ENCODE measurements around the gene IDUA.

IDUA gene

DNA sequence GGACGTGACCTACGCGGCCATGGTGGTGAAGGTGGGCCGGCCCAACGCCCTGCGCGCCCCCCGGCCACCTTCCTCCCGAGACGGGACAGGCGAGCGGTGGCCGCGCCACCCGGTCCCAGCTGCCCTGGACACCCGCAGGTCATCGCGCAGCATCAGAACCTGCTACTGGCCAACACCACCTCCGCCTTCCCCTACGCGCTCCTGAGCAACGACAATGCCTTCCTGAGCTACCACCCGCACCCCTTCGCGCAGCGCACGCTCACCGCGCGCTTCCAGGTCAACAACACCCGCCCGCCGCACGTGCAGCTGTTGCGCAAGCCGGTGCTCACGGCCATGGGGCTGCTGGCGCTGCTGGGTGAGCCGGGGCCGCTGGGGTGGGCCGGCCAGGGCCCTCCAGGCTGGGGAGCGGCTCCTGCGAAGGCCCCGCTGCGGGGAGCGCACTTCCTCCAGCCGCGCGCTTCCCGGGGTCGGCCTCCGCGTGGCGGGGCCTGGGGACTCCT lies 15.3 kb downstream of the IDUA start:
- in situ Hi-C loops (cut with MboI; ENCODE audit: low sequenced_read_pairs): no loop called here
- no peak for DNase-seq (ENCODE audit: low spot score in 2 of 2)
- Histone ChIP-seq H3K9me3 (0 out of 2 replicates have a peak, but pooled peaks cover 4% of the 10 kb centered on the region), H3K4me1 (no peaks in the 10 kb centered on the region), H3K4me3 (no peak overlapping the region), H3K36me3 (replicated peaks) (no peaks in the 10 kb centered on the region), H3K27me3 (ENCODE audit: low read depth) (peaks cover 31% of the 10 kb centered on the region)

- Histone ChIP-seq H3K27me3 (ENCODE audit: low read depth) (peaks cover 27% of the 10 kb centered on the region), H3K4me1 (no peaks in the 10 kb centered on the region), H3K9me3 (0 out of 2 replicates have a peak, but pooled peaks cover 4% of the 10 kb centered on the region), H3K4me3 (no peak overlapping the region), H3K36me3 (replicated peaks) (no peaks in the 10 kb centered on the region)
- no peak for DNase-seq (ENCODE audit: low spot score in 2 of 2)
- in situ Hi-C loops (cut with MboI; ENCODE audit: low sequenced_read_pairs): no loop called here
Measured at GRCh38 chr4:1002631-1003251, 15.9 kb downstream of the IDUA start.

DNA sequence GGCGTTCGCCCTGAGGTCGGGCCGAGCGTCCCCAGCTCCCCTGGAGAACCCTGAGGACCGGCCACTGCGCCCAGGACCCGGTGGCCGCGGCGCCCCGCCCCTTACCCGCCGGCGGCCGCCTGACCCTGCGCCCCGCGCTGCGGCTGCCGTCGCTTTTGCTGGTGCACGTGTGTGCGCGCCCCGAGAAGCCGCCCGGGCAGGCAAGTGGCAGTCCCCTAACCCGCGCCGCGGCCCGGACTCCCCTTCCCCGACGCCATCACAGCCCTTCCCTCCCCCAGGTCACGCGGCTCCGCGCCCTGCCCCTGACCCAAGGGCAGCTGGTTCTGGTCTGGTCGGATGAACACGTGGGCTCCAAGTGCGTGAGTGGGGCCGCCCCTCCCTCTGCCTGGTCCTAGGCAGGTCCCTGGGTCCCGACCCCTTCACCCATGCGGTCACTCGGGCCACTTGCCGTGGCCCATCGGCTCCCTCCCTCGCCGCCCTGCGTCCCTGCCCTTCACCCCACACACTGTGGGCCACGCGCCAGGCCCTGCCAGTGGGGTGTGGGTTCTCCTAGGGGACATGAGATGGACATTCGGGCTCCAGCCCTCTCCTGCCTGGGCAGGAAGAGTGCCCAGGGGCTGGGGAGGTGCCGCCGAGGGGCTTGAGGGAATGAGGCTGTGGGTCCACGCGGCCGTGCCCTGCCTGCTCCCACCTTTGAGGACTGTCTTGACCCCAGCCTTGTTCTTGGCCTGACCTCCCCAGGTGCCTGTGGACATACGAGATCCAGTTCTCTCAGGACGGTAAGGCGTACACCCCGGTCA lies 16.6 kb downstream of the IDUA start:
- Histone ChIP-seq H3K4me3 (no peak overlapping the region), H3K36me3 (replicated peaks) (no peaks in the 10 kb centered on the region), H3K4me1 (no peaks in the 10 kb centered on the region), H3K9me3 (0 out of 2 replicates have a peak, but pooled peaks cover 4% of the 10 kb centered on the region), H3K27me3 (ENCODE audit: low read depth) (peaks cover 22% of the 10 kb centered on the region)
- in situ Hi-C loops (cut with MboI; ENCODE audit: low sequenced_read_pairs): no loop called here
- DNase-seq (ENCODE audit: low spot score in 2 of 2): no peak

DNA sequence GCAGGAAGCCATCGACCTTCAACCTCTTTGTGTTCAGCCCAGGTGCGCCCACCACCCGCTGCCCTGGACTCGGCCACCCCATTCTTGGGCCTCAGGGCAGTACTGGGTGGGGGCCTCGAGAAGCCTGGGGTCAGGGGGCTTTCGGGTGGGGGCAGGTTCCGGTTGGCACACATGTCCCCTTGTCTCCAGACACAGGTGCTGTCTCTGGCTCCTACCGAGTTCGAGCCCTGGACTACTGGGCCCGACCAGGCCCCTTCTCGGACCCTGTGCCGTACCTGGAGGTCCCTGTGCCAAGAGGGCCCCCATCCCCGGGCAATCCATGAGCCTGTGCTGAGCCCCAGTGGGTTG lies 17.2 kb downstream of the IDUA start:
- H3K36me3 ChIP-seq (replicated peaks): no peaks in the 10 kb centered on the region

DNA sequence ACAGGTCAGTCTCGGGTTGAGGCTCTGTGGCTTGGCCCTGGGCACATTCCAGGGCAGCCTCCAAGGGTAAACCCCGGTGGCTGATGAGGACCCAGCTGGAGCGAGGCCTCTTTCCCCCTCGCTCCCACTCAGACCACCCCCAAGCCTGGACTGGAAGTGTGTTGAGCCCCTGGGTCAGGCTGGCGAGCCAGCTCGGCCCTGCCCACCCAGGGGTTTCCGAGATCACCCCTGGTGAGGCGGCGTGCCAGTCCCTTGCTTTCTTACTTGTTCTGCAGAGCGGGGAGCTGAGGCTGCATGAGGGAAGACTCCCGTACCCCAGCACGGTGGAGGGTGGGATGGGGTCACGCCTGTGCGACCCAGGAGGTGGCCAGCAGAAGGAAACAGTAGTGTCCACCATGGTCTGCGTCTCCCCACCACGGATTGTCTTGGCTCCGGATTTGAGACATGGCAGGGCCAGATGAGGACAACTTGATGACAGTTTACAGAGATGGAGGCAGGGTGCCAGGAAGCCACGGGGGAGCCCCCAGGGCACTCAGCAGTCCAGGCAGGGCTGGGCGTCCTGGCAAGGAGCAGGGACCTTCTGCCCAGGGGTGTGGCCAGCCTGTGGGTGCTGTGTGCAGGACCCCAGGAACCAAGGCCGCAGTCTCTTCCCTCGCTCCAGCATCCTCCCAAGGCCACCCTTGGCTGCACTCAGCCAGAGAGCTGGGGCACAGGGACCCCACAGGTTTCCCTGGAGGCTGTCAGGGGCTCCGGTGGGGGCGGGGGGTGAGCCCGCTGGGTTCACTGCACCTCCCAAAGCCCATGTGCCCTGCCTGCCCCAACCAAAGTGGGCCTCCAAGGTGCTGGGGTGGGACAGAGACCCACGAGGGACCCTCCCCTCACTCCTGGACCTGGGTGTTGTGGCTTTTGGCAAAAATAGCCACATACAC lies 18.0 kb downstream of the IDUA start:
- in situ Hi-C loops (cut with MboI; ENCODE audit: low sequenced_read_pairs): no loop called here
- no peaks in the 10 kb centered on the region for H3K36me3 ChIP-seq (replicated peaks)
- 0 out of 2 replicates have a peak, but pooled peaks cover 4% of the 10 kb centered on the region for H3K9me3 ChIP-seq
- H3K27me3 ChIP-seq (ENCODE audit: low read depth): peaks cover 24% of the 10 kb centered on the region
- no peak for DNase-seq (ENCODE audit: low spot score in 2 of 2)
- 0 out of 2 replicates have a peak, but pooled peaks cover 4% of the 10 kb centered on the region for H3K4me1 ChIP-seq
- H3K4me3 ChIP-seq: no peak overlapping the region

More for the DNA sequence above, 17.2 kb downstream of the IDUA start:
- H3K4me1 ChIP-seq: 0 out of 2 replicates have a peak, but pooled peaks cover 2% of the 10 kb centered on the region
- H3K4me3 ChIP-seq: no peak overlapping the region
- DNase-seq (ENCODE audit: low spot score in 2 of 2): no peak
- in situ Hi-C loops (cut with MboI; ENCODE audit: low sequenced_read_pairs): no loop called here
- 0 out of 2 replicates have a peak, but pooled peaks cover 4% of the 10 kb centered on the region for H3K9me3 ChIP-seq
- peaks cover 26% of the 10 kb centered on the region for H3K27me3 ChIP-seq (ENCODE audit: low read depth)

- H3K27me3 ChIP-seq (ENCODE audit: low read depth): peaks cover 26% of the 10 kb centered on the region
- DNase-seq (ENCODE audit: low spot score in 2 of 2): no peak
- in situ Hi-C loops (cut with MboI; ENCODE audit: low sequenced_read_pairs): no loop called here
Measured at GRCh38 chr4:1006856-1007255, 20.0 kb downstream of the IDUA start.

DNA sequence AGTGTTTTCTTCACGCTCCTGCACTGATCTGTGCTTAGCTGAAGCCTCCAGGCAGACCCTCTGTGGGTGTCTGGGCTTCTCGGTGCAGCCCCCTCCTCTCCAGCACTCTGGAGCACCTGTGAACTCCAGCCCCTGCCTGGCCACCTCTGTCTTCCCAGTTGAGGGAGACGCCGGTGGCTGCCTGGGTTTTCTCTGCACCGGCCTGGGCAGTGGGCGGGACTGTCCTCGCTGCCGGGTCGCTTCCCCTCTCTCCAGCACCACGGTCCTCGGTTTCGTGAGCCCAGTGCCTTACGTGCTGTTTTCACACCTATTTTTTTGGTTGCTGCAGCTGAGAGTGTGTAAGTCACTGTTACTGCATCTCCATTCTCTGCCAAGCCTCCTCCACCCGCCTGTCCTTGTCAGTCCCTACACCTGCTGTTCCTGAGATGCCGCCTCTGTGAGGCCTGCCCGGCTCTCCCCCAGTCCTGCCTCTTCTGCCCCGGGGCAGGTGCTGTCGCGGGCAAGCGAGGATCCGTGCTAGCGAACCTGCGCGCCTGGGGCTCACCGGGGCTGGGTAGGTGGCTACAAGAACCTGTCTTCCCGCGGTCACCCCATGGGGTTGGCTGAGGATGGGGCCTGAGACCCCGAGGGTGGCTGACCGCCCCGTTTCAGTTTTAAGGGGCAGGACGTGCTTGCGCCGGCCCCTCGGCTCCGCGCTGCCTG lies 22.1 kb downstream of the IDUA start:
- Histone ChIP-seq H3K36me3 (replicated peaks) (peaks cover 10% of the 10 kb centered on the region), H3K9me3 (0 out of 2 replicates have a peak, but pooled peaks cover 4% of the 10 kb centered on the region), H3K27me3 (ENCODE audit: low read depth) (peaks cover 19% of the 10 kb centered on the region), H3K4me1 (peaks cover 13% of the 10 kb centered on the region), H3K4me3 (peak overlapping the region; percentile 34)
- no peak for DNase-seq (ENCODE audit: low spot score in 2 of 2)
- in situ Hi-C loops (cut with MboI; ENCODE audit: low sequenced_read_pairs): no loop called here

More at GRCh38 chr4:1006856-1007255, 20.0 kb downstream of the IDUA start:
- Histone ChIP-seq H3K36me3 (replicated peaks) (no peaks in the 10 kb centered on the region), H3K9me3 (0 out of 2 replicates have a peak, but pooled peaks cover 4% of the 10 kb centered on the region), H3K4me1 (peaks cover 13% of the 10 kb centered on the region), H3K4me3 (no peak overlapping the region)

DNA sequence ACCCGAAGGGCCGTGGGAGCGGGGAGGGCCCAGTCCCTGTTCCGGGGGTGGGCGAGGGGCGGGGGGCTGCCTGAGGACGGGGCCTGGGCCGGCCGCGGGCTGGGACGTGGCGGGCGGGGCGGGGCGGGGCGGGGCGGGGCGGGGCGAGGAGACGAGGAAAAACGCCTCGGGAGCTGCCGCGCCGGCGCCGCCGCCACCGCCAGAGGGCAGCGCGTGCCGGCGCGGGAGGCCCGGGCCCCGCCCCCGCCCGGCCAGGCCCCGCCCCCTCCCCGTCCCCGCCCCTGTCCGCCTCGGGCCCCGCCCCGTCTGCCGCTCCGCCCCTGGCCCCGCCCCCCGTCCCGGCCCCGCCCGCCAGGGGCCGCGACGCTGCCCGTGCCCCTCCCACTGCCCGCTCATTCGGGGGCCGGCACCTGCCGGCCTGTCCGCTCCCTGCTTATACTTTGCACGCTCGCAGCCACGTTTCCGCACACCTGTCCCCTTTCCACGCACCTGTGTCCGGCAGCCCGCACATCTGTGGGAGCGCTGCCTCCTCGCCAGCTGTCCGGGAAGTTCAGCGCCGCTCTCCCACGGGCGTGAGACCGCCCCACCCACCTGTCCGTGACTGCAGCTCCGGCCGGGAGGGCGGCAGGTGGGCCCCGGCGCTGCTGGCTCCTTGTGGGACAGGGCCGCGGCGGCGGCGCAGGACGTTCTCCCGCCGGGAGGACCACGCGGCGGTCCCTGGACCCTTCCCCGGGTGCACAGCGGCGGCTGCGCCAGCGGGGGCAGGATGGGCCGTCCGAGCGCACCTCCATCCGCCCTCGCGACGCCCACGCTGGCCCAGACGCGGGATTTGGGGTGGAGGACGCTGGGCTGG lies 22.9 kb downstream of the IDUA start:
- DNase-seq (ENCODE audit: low spot score in 2 of 2): peak; percentile 40 to 78
- Histone ChIP-seq H3K9me3 (0 out of 2 replicates have a peak, but pooled peaks cover 4% of the 10 kb centered on the region), H3K4me3 (peak overlapping the region; percentile 38), H3K4me1 (peaks cover 13% of the 10 kb centered on the region), H3K36me3 (replicated peaks) (peaks cover 10% of the 10 kb centered on the region), H3K27me3 (ENCODE audit: low read depth) (peaks cover 19% of the 10 kb centered on the region)
- in situ Hi-C loops (cut with MboI; ENCODE audit: low sequenced_read_pairs): no loop called here

GRCh38 chr4:1010395-1011021 lies 23.7 kb downstream of the IDUA start:
- peak overlapping the region; percentile 38 for H3K4me3 ChIP-seq

GRCh38 chr4:1011022-1011665 lies 24.3 kb downstream of the IDUA start, which contains the start of gene FGFRL1:
Gene FGFRL1 (plus strand): TSS chr4:1011626. CDS start chr4:1012486, 860 bp downstream.
- Histone ChIP-seq H3K9me3 (0 out of 2 replicates have a peak, but pooled peaks cover 4% of the 10 kb centered on the region), H3K4me3 (peak within 1 kb of the TSS; percentile 54), H3K4me1 (peaks cover 13% of the 10 kb centered on the region), H3K36me3 (replicated peaks) (peaks cover 10% of the 10 kb centered on the region), H3K27me3 (ENCODE audit: low read depth) (peaks cover 19% of the 10 kb centered on the region)
- DNase-seq (ENCODE audit: low spot score in 2 of 2): peak; percentile 73 to 98
- in situ Hi-C loops (cut with MboI; ENCODE audit: low sequenced_read_pairs): no loop called here

More at GRCh38 chr4:1010395-1011021, 23.7 kb downstream of the IDUA start:
- in situ Hi-C loops (cut with MboI; ENCODE audit: low sequenced_read_pairs): no loop called here
- Histone ChIP-seq H3K4me1 (peaks cover 13% of the 10 kb centered on the region), H3K27me3 (ENCODE audit: low read depth) (peaks cover 19% of the 10 kb centered on the region), H3K36me3 (replicated peaks) (peaks cover 10% of the 10 kb centered on the region), H3K9me3 (0 out of 2 replicates have a peak, but pooled peaks cover 4% of the 10 kb centered on the region)
- DNase-seq (ENCODE audit: low spot score in 2 of 2): peak in 1 of 2 experiments; percentile 49

GRCh38 chr4:1011666-1012033 lies 24.8 kb downstream of the IDUA start:
- no peak overlapping the region for H3K4me3 ChIP-seq

More at GRCh38 chr4:1011666-1012033, 24.8 kb downstream of the IDUA start:
- no peak for DNase-seq (ENCODE audit: low spot score in 2 of 2)
- H3K36me3 ChIP-seq (replicated peaks): peaks cover 10% of the 10 kb centered on the region
- in situ Hi-C loops (cut with MboI; ENCODE audit: low sequenced_read_pairs): no loop called here
- peaks cover 14% of the 10 kb centered on the region for H3K27me3 ChIP-seq (ENCODE audit: low read depth)
- H3K9me3 ChIP-seq: 0 out of 2 replicates have a peak, but pooled peaks cover 4% of the 10 kb centered on the region
- H3K4me1 ChIP-seq: peaks cover 13% of the 10 kb centered on the region

Measured in HAP-1 (cell line).